SK-N-DZ (cell line): ENCODE results near the gene GABRG3.
"Not testable (repeated sequence)": the region's sequence is repeated elsewhere in the genome, so short reads cannot be mapped to it uniquely, and the experiment has no call there.

Experiments used
- DNase-seq: peaks from one replicate; pipeline ENCODE4 v3.0.0-alpha.2; 2015; ENCODE audit warnings: low spot score

Gene GABRG3

GRCh38 chr15:26996250-26996649 lies 25.3 kb downstream of the GABRG3 start:
- DNase-seq = no peak

- not testable (repeated sequence) for DNase-seq
These were observed 32.0 kb downstream of the GABRG3 start for GRCh38 chr15:27003003-27003402.

- not testable (repeated sequence) for DNase-seq
These were observed 33.2 kb downstream of the GABRG3 start for GRCh38 chr15:27004226-27004625.

- peak; percentile 57 for DNase-seq
These were observed 46.3 kb downstream of the GABRG3 start for GRCh38 chr15:27017168-27017809.

GRCh38 chr15:27019687-27020086 lies 48.7 kb downstream of the GABRG3 start:
- DNase-seq = no peak

GRCh38 chr15:27025481-27025966 lies 54.5 kb downstream of the GABRG3 start:
- DNase-seq = no peak

GRCh38 chr15:27027229-27027628 lies 56.2 kb downstream of the GABRG3 start:
- no peak for DNase-seq

- DNase-seq = no peak
These were observed 58.0 kb downstream of the GABRG3 start for GRCh38 chr15:27028858-27029477.

- no peak for DNase-seq
These were observed 65.2 kb downstream of the GABRG3 start for GRCh38 chr15:27036210-27036609.

GRCh38 chr15:27037501-27037900 lies 66.5 kb downstream of the GABRG3 start:
- no peak for DNase-seq

- no peak for DNase-seq
These were observed 68.2 kb downstream of the GABRG3 start for GRCh38 chr15:27039152-27039551.

- no peak for DNase-seq
These were observed 71.2 kb downstream of the GABRG3 start for GRCh38 chr15:27042230-27042629.

GRCh38 chr15:27042646-27043045 lies 71.7 kb downstream of the GABRG3 start:
- DNase-seq = no peak

- no peak for DNase-seq
These were observed 72.8 kb downstream of the GABRG3 start for GRCh38 chr15:27043770-27044169.

GRCh38 chr15:27045796-27046195 lies 74.8 kb downstream of the GABRG3 start:
- no peak for DNase-seq

GRCh38 chr15:27046880-27047279 lies 75.9 kb downstream of the GABRG3 start:
- no peak for DNase-seq

- no peak for DNase-seq
These were observed 79.2 kb downstream of the GABRG3 start for GRCh38 chr15:27050163-27050562.

GRCh38 chr15:27054426-27054825 lies 83.4 kb downstream of the GABRG3 start:
- no peak for DNase-seq

- no peak for DNase-seq
These were observed 87.1 kb downstream of the GABRG3 start for GRCh38 chr15:27057904-27058645.

GRCh38 chr15:27058939-27059338 lies 88.0 kb downstream of the GABRG3 start:
- no peak for DNase-seq

- DNase-seq = peak; percentile 49
These were observed 88.7 kb downstream of the GABRG3 start for GRCh38 chr15:27059610-27060202.

- DNase-seq = no peak
These were observed 90.8 kb downstream of the GABRG3 start for GRCh38 chr15:27061739-27062138.
